GM12878 (cell line): ENCODE data around the gene NPAS3. TPM values are rescaled to one million over a fixed set of nuclear protein-coding genes. Genes with fewer than 3 reads are reported as not detected.

Experiments used
- ELK1 ChIP-seq: IDR thresholded peaks from 2 replicates; pipeline ENCODE4 v1.6.1; 2012; ENCODE audit warnings: low read depth, low read length, improper control_type of control experiment
- NRF1 ChIP-seq: conservative IDR thresholded peaks from 2 replicates; pipeline ENCODE4 v1.6.1; 2011; ENCODE audit warnings: mild to moderate bottlenecking, low read depth, low read length, improper control_type of control experiment
- POLR2A ChIP-seq: IDR thresholded peaks from 2 replicates; pipeline ENCODE4 v1.6.1; 2011; ENCODE audit warnings: low read depth, mild to moderate bottlenecking, low read length
- TAF1 ChIP-seq: IDR thresholded peaks from 2 replicates; pipeline ENCODE4 v1.6.1; 2011; ENCODE audit warnings: mild to moderate bottlenecking, low read depth, low read length, borderline replicate concordance
- polyA plus RNA-seq, 11 experiments: library from polyadenylated mRNA; depleted of rRNA in 4 of 11; unstranded in 6 of 11; stranded (reverse) in 5 of 11; fragments of >200 nt; fragmentation: Nextera tagmentation in 4 of 11; fragmentation: Illumina TruSeq in 1 of 11; extraction: Ambion mirVana in 4 of 11; extraction: Trizol in 1 of 11; gene quantifications; 1 replicate in 1 of 11; 2 replicates in 10 of 11; pipeline versions ENCODE4 v1.2.1 to v1.2.3, GENCODE V29; 2011 to 2016; ENCODE audit warnings: inconsistent platforms in 2 of 11, missing spikeins in 2 of 11, low read depth in 1 of 11
- total RNA-seq, 4 experiments: library from RNA; depleted of rRNA in 3 of 4; stranded (reverse); fragments of >200 nt in 3 of 4; fragmentation: Illumina TruSeq in 1 of 4; extraction: Trizol in 1 of 4; gene quantifications; 2 replicates each; pipeline versions ENCODE4 v1.2.1 to v1.2.3, GENCODE V29; 2013 to 2021
- TF ChIP-seq, protein P1 (sequence below): fragments of 450-650 bp; formaldehyde crosslinking; IDR thresholded peaks from 2 replicates; pipeline ENCODE4 v1.4.0; 2020; ENCODE audit warnings: mild to moderate bottlenecking, moderate library complexity
- TF ChIP-seq, protein P2 (sequence below): fragments of 450-650 bp; IDR thresholded peaks from 2 replicates; pipeline ENCODE4 v1.6.1; 2016; ENCODE audit warnings: mild to moderate bottlenecking, moderate library complexity, borderline replicate concordance

The NPAS3 gene
- total and polyA plus RNA-seq, 10 of the 15 experiments (the other 5 are each of a cell fraction or from before 2014, with no cell fraction given): under 0.01 to 2.7 (median 0.03) TPM; not detected in 6

- TF ChIP-seq, protein P1, sequence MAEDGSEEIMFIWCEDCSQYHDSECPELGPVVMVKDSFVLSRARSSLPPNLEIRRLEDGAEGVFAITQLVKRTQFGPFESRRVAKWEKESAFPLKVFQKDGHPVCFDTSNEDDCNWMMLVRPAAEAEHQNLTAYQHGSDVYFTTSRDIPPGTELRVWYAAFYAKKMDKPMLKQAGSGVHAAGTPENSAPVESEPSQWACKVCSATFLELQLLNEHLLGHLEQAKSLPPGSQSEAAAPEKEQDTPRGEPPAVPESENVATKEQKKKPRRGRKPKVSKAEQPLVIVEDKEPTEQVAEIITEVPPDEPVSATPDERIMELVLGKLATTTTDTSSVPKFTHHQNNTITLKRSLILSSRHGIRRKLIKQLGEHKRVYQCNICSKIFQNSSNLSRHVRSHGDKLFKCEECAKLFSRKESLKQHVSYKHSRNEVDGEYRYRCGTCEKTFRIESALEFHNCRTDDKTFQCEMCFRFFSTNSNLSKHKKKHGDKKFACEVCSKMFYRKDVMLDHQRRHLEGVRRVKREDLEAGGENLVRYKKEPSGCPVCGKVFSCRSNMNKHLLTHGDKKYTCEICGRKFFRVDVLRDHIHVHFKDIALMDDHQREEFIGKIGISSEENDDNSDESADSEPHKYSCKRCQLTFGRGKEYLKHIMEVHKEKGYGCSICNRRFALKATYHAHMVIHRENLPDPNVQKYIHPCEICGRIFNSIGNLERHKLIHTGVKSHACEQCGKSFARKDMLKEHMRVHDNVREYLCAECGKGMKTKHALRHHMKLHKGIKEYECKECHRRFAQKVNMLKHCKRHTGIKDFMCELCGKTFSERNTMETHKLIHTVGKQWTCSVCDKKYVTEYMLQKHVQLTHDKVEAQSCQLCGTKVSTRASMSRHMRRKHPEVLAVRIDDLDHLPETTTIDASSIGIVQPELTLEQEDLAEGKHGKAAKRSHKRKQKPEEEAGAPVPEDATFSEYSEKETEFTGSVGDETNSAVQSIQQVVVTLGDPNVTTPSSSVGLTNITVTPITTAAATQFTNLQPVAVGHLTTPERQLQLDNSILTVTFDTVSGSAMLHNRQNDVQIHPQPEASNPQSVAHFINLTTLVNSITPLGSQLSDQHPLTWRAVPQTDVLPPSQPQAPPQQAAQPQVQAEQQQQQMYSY (CRISPR knock-in tag): no peak
- TF ChIP-seq NRF1 (no peak), TAF1 (no peak), POLR2A (no peak), ELK1 (no peak)
- TF ChIP-seq, protein P2, sequence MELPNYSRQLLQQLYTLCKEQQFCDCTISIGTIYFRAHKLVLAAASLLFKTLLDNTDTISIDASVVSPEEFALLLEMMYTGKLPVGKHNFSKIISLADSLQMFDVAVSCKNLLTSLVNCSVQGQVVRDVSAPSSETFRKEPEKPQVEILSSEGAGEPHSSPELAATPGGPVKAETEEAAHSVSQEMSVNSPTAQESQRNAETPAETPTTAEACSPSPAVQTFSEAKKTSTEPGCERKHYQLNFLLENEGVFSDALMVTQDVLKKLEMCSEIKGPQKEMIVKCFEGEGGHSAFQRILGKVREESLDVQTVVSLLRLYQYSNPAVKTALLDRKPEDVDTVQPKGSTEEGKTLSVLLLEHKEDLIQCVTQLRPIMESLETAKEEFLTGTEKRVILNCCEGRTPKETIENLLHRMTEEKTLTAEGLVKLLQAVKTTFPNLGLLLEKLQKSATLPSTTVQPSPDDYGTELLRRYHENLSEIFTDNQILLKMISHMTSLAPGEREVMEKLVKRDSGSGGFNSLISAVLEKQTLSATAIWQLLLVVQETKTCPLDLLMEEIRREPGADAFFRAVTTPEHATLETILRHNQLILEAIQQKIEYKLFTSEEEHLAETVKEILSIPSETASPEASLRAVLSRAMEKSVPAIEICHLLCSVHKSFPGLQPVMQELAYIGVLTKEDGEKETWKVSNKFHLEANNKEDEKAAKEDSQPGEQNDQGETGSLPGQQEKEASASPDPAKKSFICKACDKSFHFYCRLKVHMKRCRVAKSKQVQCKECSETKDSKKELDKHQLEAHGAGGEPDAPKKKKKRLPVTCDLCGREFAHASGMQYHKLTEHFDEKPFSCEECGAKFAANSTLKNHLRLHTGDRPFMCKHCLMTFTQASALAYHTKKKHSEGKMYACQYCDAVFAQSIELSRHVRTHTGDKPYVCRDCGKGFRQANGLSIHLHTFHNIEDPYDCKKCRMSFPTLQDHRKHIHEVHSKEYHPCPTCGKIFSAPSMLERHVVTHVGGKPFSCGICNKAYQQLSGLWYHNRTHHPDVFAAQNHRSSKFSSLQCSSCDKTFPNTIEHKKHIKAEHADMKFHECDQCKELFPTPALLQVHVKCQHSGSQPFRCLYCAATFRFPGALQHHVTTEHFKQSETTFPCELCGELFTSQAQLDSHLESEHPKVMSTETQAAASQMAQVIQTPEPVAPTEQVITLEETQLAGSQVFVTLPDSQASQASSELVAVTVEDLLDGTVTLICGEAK: no peak
- TF ChIP-seq, all 136 proteins: peak for 0
Observed at GRCh38 chr14:33796356-33796755, 857.7 kb downstream of the NPAS3 start (continued).
